GM21825 (cell line): Measurements from ENCODE around the gene SLC25A21.
"Not testable (repeated sequence)": the region's sequence is repeated elsewhere in the genome, so short reads cannot be mapped to it uniquely, and the experiment has no call there.

Experiments
- ATAC-seq: cut with Tn5 transposase; IDR thresholded peaks from one replicate; pipeline ENCODE4 v1.9.1; 2021; ENCODE audit warnings: mild to moderate bottlenecking, moderate library complexity; ENCODE audit not compliant: unreplicated experiment

Gene SLC25A21

GRCh38 chr14:37091651-37092050 lies 80.8 kb downstream of the SLC25A21 start:
- ATAC-seq = no peak

DNA sequence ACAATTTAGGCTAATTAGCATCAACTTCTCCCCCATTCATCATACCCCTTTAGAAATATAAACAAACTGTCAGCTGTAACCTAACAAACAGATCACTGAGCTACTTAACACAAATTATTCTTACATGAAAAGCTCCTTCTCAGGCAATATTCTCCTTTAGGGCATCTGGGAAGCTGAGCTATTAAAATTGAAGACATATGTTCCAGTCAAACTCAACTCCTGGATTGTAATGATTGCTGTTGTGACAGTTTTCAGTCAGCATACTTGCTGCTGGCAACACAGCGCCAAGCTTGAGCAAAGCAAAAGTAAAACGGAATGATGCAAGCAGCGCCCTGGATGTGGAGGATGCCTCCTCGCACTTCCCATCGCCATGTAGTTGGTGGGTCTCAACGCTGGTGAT lies 82.4 kb downstream of the SLC25A21 start:
- no peak for ATAC-seq

GRCh38 chr14:37089410-37089809 lies 83.0 kb downstream of the SLC25A21 start:
- no peak for ATAC-seq

GRCh38 chr14:37088356-37089215 lies 83.8 kb downstream of the SLC25A21 start:
- no peak for ATAC-seq

DNA sequence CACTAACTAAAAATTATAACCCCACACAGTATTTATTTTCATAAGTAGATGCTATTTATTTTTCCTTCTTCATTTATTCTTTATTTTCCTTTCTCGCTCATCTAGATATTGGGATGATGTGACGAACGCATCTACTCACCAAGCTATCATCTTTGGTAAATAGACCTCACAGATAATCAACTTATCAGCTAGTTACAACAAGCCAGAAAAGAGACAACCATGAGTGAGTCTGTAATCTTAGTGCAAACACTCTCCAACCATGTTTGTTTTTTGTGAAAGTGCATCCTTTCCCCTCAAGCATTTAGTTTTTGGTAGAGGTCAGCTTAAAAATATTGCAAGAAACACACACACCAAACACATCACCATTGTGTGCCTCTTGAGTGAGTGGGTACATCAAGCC lies 84.9 kb downstream of the SLC25A21 start:
- ATAC-seq = no peak

DNA sequence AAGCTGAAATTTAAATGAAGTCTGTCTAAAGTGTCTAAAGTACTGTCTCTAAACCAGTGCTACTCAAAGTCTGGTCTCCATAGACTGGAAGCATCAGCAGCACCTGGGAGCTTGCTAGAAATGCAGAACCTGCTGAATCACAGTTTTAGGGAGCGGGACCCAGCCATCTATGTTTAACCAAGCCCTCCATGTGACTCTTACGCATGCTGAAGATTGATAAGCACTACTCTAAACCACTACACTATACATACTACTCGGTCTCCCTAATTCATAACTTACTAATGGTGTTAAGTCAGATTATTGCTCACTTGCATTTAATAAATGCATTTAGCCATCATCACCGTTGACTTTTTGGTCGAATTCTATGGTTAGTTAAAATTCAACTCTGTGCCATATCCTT lies 88.8 kb downstream of the SLC25A21 start:
- ATAC-seq = no peak

- ATAC-seq = no peak
These were observed 90.0 kb downstream of the SLC25A21 start for GRCh38 chr14:37082449-37082848.

DNA sequence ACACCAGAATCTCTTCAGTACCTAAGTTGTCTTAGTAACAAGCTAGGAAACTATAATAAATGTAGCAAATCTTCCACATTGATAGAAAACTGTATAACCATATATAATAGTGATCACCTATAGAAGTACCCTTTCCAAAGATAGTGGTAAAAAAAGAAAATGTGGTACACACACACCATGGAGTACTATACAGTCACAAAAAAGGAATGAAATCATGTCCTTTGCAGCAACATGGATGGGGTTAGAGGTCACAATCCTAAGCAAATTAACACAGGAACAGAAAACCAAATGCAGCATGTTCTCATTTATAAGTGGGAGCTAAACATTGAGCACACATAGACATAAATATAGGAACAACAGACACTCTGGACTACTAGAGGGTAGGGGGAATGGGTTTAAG lies 90.5 kb downstream of the SLC25A21 start:
- ATAC-seq = no peak

DNA sequence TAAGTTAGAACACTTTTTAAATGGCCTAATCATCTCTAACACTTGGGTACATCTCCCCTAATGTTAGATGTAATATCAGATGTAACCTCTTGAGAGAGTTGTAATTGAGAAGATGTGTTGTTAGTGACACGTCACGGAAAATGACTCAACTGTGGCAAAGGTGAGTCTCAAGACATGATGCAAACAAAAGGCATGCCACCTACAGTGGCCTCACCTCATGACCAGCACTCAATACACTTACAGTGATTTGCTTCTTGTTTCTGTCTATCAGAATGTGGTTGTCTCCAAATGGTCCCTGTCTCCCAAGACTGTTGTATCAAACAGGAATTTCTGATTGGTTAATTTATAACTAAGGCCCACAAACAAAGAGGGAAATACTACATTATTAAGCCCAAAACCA lies 91.2 kb downstream of the SLC25A21 start:
- no peak for ATAC-seq

GRCh38 chr14:37078131-37078530 lies 94.3 kb downstream of the SLC25A21 start:
- no peak for ATAC-seq

- ATAC-seq = not testable (repeated sequence)
These were observed 98.1 kb downstream of the SLC25A21 start for GRCh38 chr14:37074320-37074719.

DNA sequence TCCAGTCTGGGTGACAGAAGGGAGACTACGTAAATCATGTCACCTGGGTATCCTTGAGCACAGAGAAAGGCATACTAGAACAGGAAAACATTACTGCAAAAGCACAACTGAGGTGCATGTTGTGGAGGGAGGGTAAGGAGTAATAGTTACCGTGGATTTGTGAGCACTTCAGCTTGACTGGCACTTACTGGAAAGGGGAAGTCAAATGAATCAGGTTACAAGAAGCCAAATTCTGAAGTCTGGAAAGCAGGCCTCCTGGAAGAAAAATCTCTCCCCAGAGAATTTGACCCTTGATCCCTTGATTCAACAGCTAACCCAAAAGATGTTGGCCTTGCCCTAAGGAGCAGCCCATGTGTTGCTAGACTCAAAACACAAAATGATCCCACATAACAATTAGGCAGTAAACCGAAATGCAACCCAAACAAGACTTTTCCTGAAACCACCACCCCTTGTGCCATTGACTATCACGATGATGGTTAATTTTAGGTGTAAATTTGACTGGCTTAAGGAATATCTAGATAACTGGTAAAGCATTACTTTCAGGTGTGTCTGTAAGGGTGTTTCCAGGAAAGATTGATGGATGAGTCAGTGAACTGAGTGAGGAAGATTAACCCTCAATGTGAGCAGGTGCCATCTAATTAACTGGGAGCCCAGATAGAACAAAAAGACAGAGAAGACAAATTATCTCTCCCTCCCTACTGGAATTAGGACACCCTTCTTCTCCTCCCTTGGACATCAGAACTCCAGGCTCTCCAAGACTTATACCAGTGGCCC lies 108.8 kb downstream of the SLC25A21 start:
- ATAC-seq = no peak

DNA sequence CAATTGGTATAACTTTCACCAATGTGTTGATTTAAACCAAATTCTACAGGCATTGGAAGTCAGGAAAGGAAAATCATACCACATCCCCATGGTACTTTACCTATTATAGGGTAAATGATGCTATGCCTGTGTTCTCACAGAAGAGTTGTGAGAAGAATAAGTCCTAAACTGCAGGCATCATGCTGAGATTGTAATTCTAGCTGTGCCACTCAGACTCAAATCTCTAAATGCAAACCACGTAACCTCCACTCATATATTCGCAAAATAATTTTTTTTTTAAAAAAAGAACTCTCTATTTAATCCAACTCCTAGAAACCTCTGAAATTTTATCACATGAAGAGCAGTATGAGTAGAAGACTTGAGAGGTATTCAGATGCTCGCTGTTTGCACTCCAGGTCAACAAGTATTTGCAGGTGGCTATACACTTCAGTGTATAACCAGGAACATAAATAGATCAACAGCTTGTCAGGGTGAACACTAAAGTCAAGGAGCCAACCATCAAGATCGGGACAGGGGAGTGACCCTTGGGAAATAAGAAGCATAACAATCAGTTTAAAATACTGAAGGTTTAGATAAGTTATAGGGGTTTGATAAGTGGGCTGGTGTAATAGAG lies 110.1 kb downstream of the SLC25A21 start:
- ATAC-seq = no peak

DNA sequence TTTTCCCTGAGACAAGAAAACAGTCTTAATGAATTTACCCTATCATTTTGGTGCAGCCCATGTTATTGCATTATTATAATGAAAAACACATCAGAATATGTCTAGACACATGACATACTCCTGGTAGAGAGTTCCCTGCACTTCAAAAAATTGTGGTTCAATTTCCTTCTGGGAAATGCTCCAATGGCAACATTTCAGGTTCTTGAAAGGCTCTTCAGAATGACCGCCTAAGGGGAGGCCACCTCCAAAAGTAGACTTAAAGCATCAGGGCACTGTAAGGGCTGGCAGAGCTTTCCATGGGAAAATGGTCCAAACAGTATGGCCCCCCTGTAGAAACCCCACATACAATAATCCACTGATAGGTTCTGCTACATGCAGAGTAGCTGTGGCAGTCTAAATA lies 110.7 kb downstream of the SLC25A21 start:
- no peak for ATAC-seq

- no peak for ATAC-seq
These were observed 111.7 kb downstream of the SLC25A21 start for GRCh38 chr14:37060496-37061260.

DNA sequence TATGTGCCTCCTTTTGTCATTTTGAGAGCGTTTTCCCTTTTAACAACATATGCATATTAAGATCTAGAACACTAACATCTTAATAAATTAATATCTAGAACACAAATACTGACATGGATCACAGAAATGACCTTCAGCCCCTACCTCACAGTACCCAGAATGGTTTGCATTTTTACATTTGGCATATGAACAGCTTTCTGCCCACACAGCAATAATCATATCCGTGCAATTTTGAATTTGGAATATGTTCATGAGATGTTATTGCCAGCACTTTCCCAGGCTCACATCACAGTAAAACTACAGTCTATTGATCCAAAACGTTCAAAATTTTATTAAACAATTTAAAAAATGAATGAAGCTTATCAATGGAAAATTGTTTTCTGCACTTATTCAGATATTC lies 114.6 kb downstream of the SLC25A21 start:
- ATAC-seq = no peak

GRCh38 chr14:37056473-37056872 lies 115.9 kb downstream of the SLC25A21 start:
- ATAC-seq = no peak

- ATAC-seq = no peak
These were observed 117.5 kb downstream of the SLC25A21 start for GRCh38 chr14:37054869-37055268.

- no peak for ATAC-seq
These were observed 118.3 kb downstream of the SLC25A21 start for GRCh38 chr14:37054144-37054543.

DNA sequence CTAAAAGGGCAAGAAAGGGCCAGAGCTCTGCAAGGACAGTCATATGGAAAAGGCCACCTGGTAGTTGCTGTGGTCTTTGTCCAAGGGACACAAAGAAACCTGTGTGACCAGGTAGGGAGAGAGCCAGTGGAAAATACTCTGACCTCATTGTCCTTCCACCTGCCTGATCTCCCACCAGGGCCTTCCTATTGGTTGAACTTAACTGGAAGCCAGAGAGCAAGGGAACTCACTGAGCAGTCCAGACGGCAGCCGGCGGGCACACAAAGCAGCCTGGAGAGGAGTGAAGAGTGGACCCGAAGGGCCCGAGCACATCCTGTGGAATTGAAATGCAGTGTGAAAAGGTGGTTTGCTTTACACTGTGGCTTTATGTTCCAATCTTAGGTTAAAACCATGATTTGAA lies 120.7 kb downstream of the SLC25A21 start:
- no peak for ATAC-seq

- ATAC-seq = no peak
These were observed 121.3 kb downstream of the SLC25A21 start for GRCh38 chr14:37051153-37051552.
